ENCODE results near the gene PRKCZ.

- TF ChIP-seq CTCF (IDR thresholded peaks at IDR 0.05; ENCODE audit: insufficient read depth, low read depth, low read length) (no peak), EZH2 (IDR thresholded peaks at IDR 0.05; ENCODE audit: insufficient read depth, low read length) (no peak)
Observed at GRCh38 chr1:2100780-2101108, 50.5 kb downstream of the PRKCZ start.

Measured in astrocyte (in vitro differentiated cells and primary cell).